ENCODE data around the gene CAVIN2.
A peak's percentile ranks its signal among the peaks of the same experiment; 100 is the strongest.

Gene CAVIN2

GRCh38 chr2:191863988-191864387 is 17.1 kb upstream of the CAVIN2 start:
- DNase-seq: no peak

- no peak for DNase-seq
Observed at GRCh38 chr2:191862156-191862775, 15.4 kb upstream of the CAVIN2 start.

DNA sequence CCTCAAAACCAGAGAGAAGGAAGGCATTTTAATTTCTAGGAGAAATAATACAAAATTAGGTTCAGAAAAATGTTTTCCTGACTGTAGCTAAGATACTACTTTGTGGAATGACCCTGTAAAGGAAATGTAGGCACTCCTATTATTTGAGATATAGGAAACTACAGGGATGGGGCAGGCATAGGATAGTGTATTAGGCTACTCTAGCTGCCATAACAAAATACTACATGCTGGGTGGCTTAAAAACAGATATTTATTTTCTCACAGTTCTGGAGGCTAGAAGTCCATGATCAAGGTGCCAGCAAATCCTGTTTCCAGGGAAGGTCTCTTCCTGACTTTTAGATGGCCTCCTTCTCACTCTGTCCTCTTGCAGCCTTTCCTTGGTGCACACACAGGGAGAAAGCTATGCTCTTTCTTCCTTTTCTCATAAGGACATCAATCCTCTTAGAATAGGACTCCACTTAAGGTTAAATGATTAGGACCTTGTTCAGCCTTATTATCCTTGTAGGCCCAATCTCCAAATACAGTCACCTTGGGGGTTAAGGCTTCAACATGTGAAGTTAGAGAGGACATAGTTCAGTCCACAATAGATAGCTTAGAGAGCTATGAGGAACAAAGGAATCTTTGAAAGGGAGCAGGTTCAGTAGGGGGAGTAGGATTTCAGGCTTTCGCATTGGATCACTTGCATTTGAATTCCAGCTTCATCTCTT is 14.0 kb upstream of the CAVIN2 start:
- DNase-seq: no peak

DNA sequence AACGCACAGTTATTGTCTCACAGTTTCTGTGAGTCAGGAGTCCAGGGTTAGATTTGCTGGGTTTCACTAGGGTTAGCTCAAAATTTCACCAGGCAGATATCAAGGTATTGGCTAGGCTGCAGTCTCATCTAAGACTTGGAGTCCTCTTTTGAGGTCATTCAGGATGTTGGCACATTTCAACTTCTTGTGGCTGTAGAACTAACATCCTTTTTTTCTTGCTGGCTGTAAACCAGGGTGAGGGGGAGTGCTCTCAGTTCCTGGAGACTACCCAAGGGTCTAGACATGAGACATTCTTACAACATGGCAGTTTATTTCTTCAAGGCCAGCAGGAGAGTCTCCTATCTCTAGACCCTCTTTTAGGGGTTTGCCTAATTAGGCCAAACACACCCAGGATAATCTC is 12.8 kb upstream of the CAVIN2 start:
- DNase-seq: no peak

GRCh38 chr2:191857886-191858285 is 11.0 kb upstream of the CAVIN2 start:
- no peak for DNase-seq

DNA sequence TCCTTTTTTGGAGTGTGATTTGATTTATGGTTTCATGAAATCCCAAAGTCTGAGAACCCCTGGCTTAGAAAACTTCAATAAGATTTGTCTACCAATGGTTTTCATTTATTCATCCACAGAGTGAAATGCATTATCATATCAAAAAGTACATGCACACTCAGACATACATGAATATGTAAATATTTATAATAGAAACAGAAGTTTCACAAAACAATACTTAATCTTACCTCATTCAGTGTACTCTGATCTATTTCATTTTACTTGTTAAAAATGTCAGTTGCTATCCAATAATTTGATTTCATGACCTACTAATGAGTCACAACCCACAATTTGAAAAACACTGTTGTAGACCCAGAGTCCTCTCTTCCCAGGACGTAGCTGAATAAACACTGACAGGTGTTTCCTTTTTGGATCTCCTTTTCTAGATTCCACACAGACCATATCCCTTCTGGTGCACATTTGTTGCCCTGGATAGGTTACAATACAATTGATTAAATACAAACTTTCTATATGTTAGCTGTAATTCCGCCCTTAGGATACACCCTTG is 10.4 kb upstream of the CAVIN2 start:
- peak; percentile 53 for DNase-seq

GRCh38 chr2:191856111-191856876 is 9.4 kb upstream of the CAVIN2 start:
- no peak for DNase-seq

GRCh38 chr2:191855382-191855781 is 8.5 kb upstream of the CAVIN2 start:
- DNase-seq: no peak

GRCh38 chr2:191854382-191855372 is 7.8 kb upstream of the CAVIN2 start:
- no peak for DNase-seq

GRCh38 chr2:191853843-191854242 is 7.0 kb upstream of the CAVIN2 start:
- no peak for DNase-seq

DNA sequence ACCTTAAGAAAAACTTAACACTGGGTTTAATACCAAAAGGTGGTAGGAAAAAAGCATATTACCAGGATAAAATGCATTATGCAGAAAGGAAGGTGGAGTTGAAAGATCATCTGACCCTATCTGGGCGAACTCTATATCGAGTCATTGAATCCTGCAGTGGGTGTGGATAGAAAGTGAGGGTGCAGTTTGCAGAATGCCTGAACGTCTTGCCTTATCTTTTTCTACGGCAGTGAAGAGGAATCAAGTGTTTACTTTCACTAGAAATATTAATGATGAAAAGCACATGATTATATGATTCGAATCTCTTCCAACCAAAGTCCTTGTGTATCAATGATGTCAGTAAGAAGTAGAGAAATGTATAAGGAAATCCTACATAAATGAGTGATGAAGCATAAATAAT is 4.3 kb upstream of the CAVIN2 start:
- no peak for DNase-seq

GRCh38 chr2:191848771-191849767 is 2.2 kb upstream of the CAVIN2 start:
- DNase-seq: no peak

- peak; percentile 12 for DNase-seq
Observed at GRCh38 chr2:191847764-191848163, 876 bp upstream of the CAVIN2 start.

DNA sequence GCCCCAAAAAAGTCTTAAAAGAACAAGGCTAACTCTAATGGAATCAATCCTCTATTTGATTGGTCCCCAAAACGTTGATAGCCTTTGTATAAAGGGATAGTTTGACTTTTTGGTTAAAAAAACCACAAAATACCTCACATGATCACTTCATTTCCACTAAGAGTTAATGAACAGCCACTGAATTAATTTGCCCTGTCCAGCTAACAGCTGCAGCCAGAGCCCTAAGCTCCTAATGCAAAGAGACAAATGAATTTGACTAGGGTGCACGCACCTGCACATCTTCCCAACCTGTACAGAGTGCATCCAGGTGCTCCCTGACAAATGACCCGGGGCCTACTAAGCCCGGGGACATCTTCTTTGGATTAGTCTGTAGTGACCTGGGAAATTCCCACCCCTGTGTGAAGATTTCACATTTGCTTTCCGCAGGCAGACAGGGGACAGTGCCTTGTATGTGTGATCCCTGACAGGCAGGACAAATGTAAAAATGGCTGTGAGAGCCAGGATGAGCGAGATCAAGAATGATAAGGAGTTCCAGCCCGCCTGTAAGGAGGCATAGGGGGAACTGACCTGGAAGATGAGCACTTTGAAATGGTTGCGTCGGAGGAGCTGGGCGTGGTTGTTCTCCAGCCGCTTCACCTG is 893 bp downstream of the CAVIN2 start:
- no peak for DNase-seq

DNA sequence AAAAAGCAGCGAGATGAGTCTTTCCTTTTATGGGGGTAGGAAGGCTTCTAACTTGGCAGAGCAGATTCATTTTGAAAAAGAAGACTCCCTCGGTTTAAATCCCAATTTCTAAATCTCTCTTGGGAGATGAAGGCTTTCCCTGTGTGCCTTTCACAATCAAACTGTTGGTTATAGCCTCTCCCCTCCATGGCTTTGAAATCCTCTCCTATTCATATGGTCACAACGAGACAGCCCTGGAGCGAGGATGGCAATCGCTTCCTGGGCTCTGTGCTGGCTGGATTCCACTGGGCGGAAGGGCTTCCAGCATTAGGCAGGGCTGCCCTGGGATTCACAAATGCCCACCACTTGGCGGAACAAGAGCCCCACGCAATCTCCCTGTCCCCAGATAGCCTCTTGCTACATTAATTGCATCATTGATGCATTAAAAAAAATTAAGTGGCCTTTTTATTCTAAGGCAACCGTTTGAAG is 1.6 kb downstream of the CAVIN2 start:
- no peak for DNase-seq

GRCh38 chr2:191844706-191845105 is 2.2 kb downstream of the CAVIN2 start:
- no peak for DNase-seq

DNA sequence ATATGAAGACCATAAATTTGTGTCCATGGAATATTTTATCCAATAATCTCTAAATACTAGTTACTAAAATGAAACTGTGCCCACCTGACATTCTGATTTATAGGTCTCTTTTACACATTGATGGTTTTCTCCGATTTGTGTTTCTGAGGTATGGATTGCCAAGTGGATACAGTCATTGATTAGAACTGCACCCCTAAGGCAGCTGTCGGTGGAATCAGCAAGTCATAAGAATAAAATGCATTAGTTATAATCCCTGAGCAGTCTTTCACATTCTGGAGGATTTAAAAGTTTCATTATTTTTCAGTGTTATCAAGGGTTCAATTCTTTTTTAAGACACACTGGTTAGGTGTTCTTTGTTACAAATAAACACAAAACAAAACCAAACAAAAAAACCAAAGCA is 6.0 kb downstream of the CAVIN2 start:
- DNase-seq: no peak

DNA sequence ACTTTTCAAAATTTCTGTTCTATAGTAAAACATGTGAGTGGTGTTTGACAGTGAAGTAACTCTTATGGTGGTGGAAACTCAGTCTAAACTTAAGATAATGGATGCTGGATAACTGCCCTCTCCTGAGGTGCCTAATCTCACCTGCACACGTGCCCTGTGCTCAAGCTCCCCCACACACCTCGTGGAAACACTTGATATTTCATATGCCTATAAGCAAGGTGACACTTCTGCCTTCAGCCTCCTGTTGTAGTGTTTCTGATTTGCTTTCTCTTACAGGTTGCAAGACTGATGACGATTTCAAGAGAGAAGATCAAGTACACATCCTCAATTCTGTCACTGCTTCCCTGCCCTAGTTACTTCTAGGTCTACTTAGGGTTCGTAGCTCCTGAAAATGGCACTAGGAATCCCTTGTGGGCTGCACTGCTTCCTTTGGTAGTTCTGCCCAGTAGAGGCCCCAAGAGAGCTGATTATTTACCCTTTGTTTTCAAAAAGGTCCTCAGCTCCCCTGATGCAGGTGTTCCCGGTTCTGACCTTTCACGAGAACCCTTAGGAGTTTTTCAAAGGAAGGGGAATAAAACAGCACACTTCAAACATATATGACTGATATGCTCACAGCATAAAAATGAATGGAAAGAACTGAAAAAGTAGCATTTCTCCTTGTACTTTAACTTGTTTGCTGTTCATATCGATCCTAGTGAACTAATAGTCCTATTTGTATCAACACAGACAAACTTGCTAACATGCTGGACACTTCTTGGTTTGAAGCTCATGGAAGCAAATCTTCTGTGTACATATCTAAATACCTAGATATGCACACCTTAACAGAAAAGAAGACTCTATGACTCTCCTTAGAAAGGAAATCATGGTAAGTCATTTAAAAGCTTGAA is 6.7 kb downstream of the CAVIN2 start:
- DNase-seq: no peak

GRCh38 chr2:191838526-191838925 is 8.4 kb downstream of the CAVIN2 start:
- DNase-seq: no peak
